Measurements from ENCODE around the gene SOX15. TPM values are rescaled to one million over a fixed set of nuclear protein-coding genes. Genes with fewer than 3 reads are reported as not detected.

The SOX15 gene
- total RNA-seq, 6 donors from 2014 or later, result 0.63 to 1.5 (median 0.71) TPM; not detected in 3

DNA sequence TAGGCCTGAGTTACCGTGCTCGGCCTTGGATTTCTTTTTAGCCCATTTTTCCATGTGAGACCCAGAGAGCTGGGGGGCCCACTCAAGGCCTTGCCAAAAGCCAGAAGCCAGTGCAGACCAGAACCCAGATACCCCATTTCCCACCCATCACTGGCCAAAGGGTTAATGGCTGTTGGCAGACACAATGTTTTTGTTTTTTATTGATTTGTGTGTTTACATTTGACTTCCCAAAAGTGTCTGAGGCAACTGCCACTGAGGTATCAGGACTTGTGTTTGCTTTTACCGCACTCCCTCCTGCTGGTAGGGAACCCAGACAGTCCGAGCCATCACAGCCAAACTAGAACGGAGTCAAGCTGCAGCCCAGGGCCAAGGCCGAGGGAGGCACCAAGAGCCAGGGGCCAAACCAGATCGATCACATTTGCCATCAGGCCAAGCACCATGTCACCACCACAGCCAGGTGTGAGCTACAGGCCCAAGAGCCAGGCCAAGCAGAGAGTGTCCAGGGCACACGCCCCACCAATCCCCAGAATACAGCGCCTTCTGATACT is 48.7 kb downstream of the SOX15 start:
- peak in 1 of 2 donors; percentile 22 for ATAC-seq (ENCODE audit: low FRiP score in 2 of 2)

GRCh38 chr17:7538891-7539545 is 50.9 kb downstream of the SOX15 start:
- Histone ChIP-seq H3K27ac (no peak overlapping the region), H3K4me1 (no peaks in the 10 kb centered on the region), H3K9me3 (peaks cover 0 to 12% (median 0%) of the 10 kb centered on the region in 4 donors), H3K36me3 (no peaks in the 10 kb centered on the region), H3K4me3 (no peak overlapping the region), H3K27me3 (no peaks in the 10 kb centered on the region)
- DNase-seq (no peak), ATAC-seq (ENCODE audit: low FRiP score in 2 of 2) (no peak)
- WGBS, 2 donors, result 66 to 85% methylated on average over 10 to 11 of the region's 11 CpGs
- TF ChIP-seq POLR2AphosphoS5 (IDR thresholded peaks at IDR 0.05), result no peak
- TF ChIP-seq, protein P1, sequence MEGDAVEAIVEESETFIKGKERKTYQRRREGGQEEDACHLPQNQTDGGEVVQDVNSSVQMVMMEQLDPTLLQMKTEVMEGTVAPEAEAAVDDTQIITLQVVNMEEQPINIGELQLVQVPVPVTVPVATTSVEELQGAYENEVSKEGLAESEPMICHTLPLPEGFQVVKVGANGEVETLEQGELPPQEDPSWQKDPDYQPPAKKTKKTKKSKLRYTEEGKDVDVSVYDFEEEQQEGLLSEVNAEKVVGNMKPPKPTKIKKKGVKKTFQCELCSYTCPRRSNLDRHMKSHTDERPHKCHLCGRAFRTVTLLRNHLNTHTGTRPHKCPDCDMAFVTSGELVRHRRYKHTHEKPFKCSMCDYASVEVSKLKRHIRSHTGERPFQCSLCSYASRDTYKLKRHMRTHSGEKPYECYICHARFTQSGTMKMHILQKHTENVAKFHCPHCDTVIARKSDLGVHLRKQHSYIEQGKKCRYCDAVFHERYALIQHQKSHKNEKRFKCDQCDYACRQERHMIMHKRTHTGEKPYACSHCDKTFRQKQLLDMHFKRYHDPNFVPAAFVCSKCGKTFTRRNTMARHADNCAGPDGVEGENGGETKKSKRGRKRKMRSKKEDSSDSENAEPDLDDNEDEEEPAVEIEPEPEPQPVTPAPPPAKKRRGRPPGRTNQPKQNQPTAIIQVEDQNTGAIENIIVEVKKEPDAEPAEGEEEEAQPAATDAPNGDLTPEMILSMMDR (IDR thresholded peaks at IDR 0.05), result no peak
- no peak for TF ChIP-seq POLR2A (IDR thresholded peaks at IDR 0.05)
- TF ChIP-seq EP300 (IDR thresholded peaks at IDR 0.05), result no peak

More for the DNA sequence above, 48.7 kb downstream of the SOX15 start:
- 91% methylated on average over 5 to 9 of the region's 9 CpGs for WGBS, 2 donors
- no peak overlapping the region for H3K27ac ChIP-seq
- H3K36me3 ChIP-seq, result no peaks in the 10 kb centered on the region
- TF ChIP-seq POLR2A (IDR thresholded peaks at IDR 0.05) (no peak), POLR2AphosphoS5 (IDR thresholded peaks at IDR 0.05) (no peak), EP300 (IDR thresholded peaks at IDR 0.05) (no peak)
- TF ChIP-seq, protein P1 (IDR thresholded peaks at IDR 0.05), result no peak
- H3K27me3 ChIP-seq, result no peaks in the 10 kb centered on the region
- no peak for DNase-seq
- H3K4me3 ChIP-seq, result no peak overlapping the region
- H3K4me1 ChIP-seq, result no peaks in the 10 kb centered on the region
- H3K9me3 ChIP-seq, result peaks cover 0 to 12% (median 0%) of the 10 kb centered on the region in 4 donors

Small RNA genes within 50 kb of the gene (small RNA-seq; reads per million reads assigned to genes)
- gene CD68, result 0 reads per million in 4 donors
- gene SNORA48, result 0 reads per million in 4 donors
- 0 reads per million in 4 donors for gene SNORD10

Other genes starting within 250 kb of the SOX15 start
- gene KCTD11, start 237.9 kb downstream of the SOX15 start, total RNA-seq, result 10 to 100 TPM in 3 of 6 donors, 1 to 10 TPM in 3; 5.2 to 13.8 (median 10.5) TPM
- gene TMEM95, start 234.9 kb downstream of the SOX15 start, total RNA-seq, result 1 to 10 TPM in 1 of 6 donors, not detected in 5; 1.0 TPM
- 10 to 100 TPM in 1 of 6 donors, 1 to 10 TPM in 5; 5.8 to 16.8 (median 8.2) TPM for gene TNK1, start 209.0 kb downstream of the SOX15 start, total RNA-seq
- gene PLSCR3, start 195.6 kb downstream of the SOX15 start, total RNA-seq, result 10 to 100 TPM; 20.6 to 64.5 (median 37.7) TPM
- gene TMEM256, start 186.0 kb downstream of the SOX15 start, total RNA-seq, result 10 to 100 TPM; 21.6 to 65.0 (median 52.6) TPM
- gene NLGN2, start 182.2 kb downstream of the SOX15 start, total RNA-seq, result 10 to 100 TPM in 3 of 6 donors, 1 to 10 TPM in 3; 3.8 to 16.8 (median 8.9) TPM
- gene SPEM1, start 169.8 kb downstream of the SOX15 start, total RNA-seq, result not detected
- gene SPEM2, start 164.5 kb downstream of the SOX15 start, total RNA-seq, result not detected
- not detected for gene SPEM3, start 161.2 kb downstream of the SOX15 start, total RNA-seq
- 10 to 100 TPM in 5 of 6 donors, 1 to 10 TPM in 1; 9.7 to 14.3 (median 13.1) TPM for gene TMEM102, start 154.7 kb downstream of the SOX15 start, total RNA-seq
- gene FGF11, start 150.6 kb downstream of the SOX15 start, total RNA-seq, result 1 to 10 TPM in 2 of 6 donors, under 1 TPM in 3, not detected in 1; 0.15 to 2.0 (median 0.57) TPM
- gene CHRNB1, start 145.0 kb downstream of the SOX15 start, total RNA-seq, result 10 to 100 TPM in 1 of 6 donors, 1 to 10 TPM in 5; 1.9 to 11.5 (median 7.0) TPM
- gene ZBTB4, start 110.5 kb downstream of the SOX15 start, total RNA-seq, result 10 to 100 TPM; 54.4 to 90.1 (median 74.2) TPM
- not detected for gene SLC35G6, start 108.6 kb downstream of the SOX15 start, total RNA-seq
- 100 to 1,000 TPM in 4 of 6 donors, 10 to 100 TPM in 2; 79.5 to 139 (median 112) TPM for gene POLR2A, start 105.7 kb downstream of the SOX15 start, total RNA-seq
- 100 to 1,000 TPM in 1 of 6 donors, 10 to 100 TPM in 5; 32.3 to 158 (median 73.2) TPM for gene TNFSF12, start 41.0 kb downstream of the SOX15 start, total RNA-seq
- 100 to 1,000 TPM in 4 of 6 donors, 10 to 100 TPM in 2; 74.2 to 226 (median 129) TPM for gene TNFSF13, start 31.3 kb downstream of the SOX15 start, total RNA-seq
- gene SENP3, start 28.2 kb downstream of the SOX15 start, total RNA-seq, result 100 to 1,000 TPM in 1 of 6 donors, 10 to 100 TPM in 5; 54.2 to 108 (median 57.5) TPM
- 100 to 1,000 TPM in 5 of 6 donors, 10 to 100 TPM in 1; 76.5 to 500 (median 260) TPM for gene CD68, start 10.5 kb downstream of the SOX15 start, total RNA-seq
- gene MPDU1, start 6.2 kb downstream of the SOX15 start, total RNA-seq, result 100 to 1,000 TPM in 1 of 6 donors, 10 to 100 TPM in 5; 50.6 to 121 (median 56.2) TPM
- 10 to 100 TPM; 35.6 to 46.1 (median 38.4) TPM for gene FXR2, start 24.8 kb upstream of the SOX15 start, total RNA-seq
- 100 to 1,000 TPM in 1 of 6 donors, 10 to 100 TPM in 5; 66.4 to 155 (median 81.3) TPM for gene SAT2, start 37.7 kb upstream of the SOX15 start, total RNA-seq
- under 1 TPM in 3 of 6 donors, not detected in 3; 0.34 to 0.88 (median 0.46) TPM for gene SHBG, start 40.0 kb upstream of the SOX15 start, total RNA-seq
- 1 to 10 TPM in 2 of 6 donors, under 1 TPM in 2, not detected in 2; 0.46 to 2.2 (median 0.97) TPM for gene ATP1B2, start 60.8 kb upstream of the SOX15 start, total RNA-seq
- 10 to 100 TPM; 16.8 to 55.5 (median 21.9) TPM for gene TP53, start 97.4 kb upstream of the SOX15 start, total RNA-seq
- 10 to 100 TPM in 1 of 6 donors, 1 to 10 TPM in 5; 6.0 to 10.3 (median 7.8) TPM for gene WRAP53, start 98.4 kb upstream of the SOX15 start, total RNA-seq
- 1 to 10 TPM in 3 of 6 donors, under 1 TPM in 3; 0.22 to 5.0 (median 0.98) TPM for gene EFNB3, start 115.1 kb upstream of the SOX15 start, total RNA-seq
- 10 to 100 TPM in 2 of 6 donors, 1 to 10 TPM in 3, under 1 TPM in 1; 0.66 to 34.6 (median 6.0) TPM for gene DNAH2, start 127.7 kb upstream of the SOX15 start, total RNA-seq
- gene KDM6B, start 244.1 kb upstream of the SOX15 start, total RNA-seq, result 10 to 100 TPM; 17.5 to 68.0 (median 42.2) TPM

Data from upper lobe of left lung (tissue), 6 donors.